PFSK-1 (cell line): ENCODE measurements around the gene ST7.

Experiments used
- FOXP2 ChIP-seq: optimal IDR thresholded peaks from 2 replicates; pipeline ENCODE3; 2011; ENCODE audit warnings: borderline replicate concordance, control low read depth, inconsistent platforms; ENCODE audit not compliant: insufficient read depth; ENCODE audit errors: extremely low read length, extremely low read depth
- POLR2AphosphoS5 ChIP-seq: IDR thresholded peaks from 2 replicates; pipeline ENCODE4 v1.6.1; 2012; ENCODE audit warnings: low read depth, mild to moderate bottlenecking, control low read depth, low read length, moderate library complexity
- SIN3A ChIP-seq: IDR thresholded peaks from 2 replicates; pipeline ENCODE4 v1.6.1; 2012; ENCODE audit warnings: mild to moderate bottlenecking, low read length, moderate library complexity, borderline replicate concordance; ENCODE audit not compliant: insufficient read depth
- TAF1 ChIP-seq: IDR thresholded peaks from 2 replicates; pipeline ENCODE4 v1.6.1; 2012; ENCODE audit warnings: low read length, control low read depth, borderline replicate concordance; ENCODE audit not compliant: insufficient read depth
- TF ChIP-seq, protein P1 (sequence below), 2 experiments: IDR thresholded peaks; 2 replicates each; pipeline versions ENCODE4 v1.6.1 to v1.8.0; 2011 to 2012; ENCODE audit warnings: low read depth in 2 of 2, low read length in 2 of 2, control low read depth in 1 of 2, inconsistent platforms in 1 of 2, mild to moderate bottlenecking in 1 of 2, moderate library complexity in 1 of 2; ENCODE audit not compliant: insufficient read depth in 1 of 2

ST7 gene

DNA sequence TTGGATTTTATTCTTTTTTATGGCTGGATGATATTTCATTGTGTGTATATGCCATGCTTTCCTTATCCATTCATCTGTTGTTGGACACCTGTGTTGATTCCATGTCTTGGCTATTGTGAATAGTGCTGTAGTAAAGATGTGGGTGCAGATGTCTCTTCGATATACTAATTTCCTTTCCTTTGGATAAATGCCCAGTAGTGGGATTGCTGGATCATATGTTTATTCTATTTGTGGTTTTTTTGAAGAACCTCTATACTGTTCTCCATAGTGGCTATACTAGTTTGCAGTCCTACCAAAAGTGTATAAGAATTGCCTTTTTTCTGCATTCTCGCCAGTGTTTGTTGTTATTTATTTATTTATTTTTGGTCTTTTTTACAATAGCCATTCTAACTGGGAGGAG, 209.8 kb downstream of the ST7 start:
- TF ChIP-seq SIN3A: no peak
- TF ChIP-seq POLR2AphosphoS5: no peak
- TF ChIP-seq TAF1: no peak
- TF ChIP-seq FOXP2: no peak
- TF ChIP-seq, protein P1, sequence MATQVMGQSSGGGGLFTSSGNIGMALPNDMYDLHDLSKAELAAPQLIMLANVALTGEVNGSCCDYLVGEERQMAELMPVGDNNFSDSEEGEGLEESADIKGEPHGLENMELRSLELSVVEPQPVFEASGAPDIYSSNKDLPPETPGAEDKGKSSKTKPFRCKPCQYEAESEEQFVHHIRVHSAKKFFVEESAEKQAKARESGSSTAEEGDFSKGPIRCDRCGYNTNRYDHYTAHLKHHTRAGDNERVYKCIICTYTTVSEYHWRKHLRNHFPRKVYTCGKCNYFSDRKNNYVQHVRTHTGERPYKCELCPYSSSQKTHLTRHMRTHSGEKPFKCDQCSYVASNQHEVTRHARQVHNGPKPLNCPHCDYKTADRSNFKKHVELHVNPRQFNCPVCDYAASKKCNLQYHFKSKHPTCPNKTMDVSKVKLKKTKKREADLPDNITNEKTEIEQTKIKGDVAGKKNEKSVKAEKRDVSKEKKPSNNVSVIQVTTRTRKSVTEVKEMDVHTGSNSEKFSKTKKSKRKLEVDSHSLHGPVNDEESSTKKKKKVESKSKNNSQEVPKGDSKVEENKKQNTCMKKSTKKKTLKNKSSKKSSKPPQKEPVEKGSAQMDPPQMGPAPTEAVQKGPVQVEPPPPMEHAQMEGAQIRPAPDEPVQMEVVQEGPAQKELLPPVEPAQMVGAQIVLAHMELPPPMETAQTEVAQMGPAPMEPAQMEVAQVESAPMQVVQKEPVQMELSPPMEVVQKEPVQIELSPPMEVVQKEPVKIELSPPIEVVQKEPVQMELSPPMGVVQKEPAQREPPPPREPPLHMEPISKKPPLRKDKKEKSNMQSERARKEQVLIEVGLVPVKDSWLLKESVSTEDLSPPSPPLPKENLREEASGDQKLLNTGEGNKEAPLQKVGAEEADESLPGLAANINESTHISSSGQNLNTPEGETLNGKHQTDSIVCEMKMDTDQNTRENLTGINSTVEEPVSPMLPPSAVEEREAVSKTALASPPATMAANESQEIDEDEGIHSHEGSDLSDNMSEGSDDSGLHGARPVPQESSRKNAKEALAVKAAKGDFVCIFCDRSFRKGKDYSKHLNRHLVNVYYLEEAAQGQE (IDR thresholded peaks at IDR 0.05; ENCODE audit: insufficient read depth in 1 of 2, low read depth in 2 of 2, low read length in 2 of 2): no peak

DNA sequence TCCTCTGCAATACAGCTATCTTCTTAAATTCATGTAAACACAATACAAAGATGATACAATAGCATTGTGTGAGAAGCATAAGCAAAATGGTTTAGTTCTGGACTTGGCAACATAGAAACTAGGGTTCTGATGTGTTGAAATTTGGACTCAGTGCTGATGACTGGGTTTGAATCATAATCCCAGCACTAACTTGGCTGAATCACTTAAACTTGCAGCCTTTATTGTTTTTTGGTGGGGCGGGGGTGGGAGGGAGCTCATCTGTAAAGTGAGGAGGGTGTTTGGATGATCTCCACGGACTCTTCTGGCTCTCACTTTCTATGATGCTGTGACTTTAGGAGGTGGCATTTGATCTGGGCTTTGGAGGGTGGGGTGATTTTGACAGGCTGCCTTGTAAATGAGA, 211.3 kb downstream of the ST7 start:
- TF ChIP-seq TAF1 (no peak), FOXP2 (no peak), POLR2AphosphoS5 (no peak), SIN3A (no peak)
- TF ChIP-seq, protein P1 (IDR thresholded peaks at IDR 0.05; ENCODE audit: insufficient read depth in 1 of 2, low read depth in 2 of 2, low read length in 2 of 2): no peak

DNA sequence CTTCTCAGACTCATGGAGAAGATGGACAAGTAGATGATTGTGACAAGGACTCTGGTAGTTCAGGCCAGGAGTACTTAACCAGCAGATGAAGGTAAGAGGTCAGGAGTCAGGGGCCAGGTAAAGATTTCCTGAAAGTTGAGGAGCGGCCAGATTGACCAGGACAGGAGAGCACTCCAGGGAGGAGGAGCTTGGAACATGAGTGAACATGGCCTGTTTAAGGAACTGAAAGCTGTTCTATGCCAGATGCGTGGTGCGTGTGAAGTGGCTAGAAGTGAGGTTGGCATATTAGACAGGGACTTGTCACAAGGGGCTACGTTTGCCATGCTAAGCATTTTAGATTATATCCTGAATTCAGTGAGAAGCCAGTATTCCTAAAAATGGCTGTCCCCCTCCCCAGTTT, 212.4 kb downstream of the ST7 start:
- TF ChIP-seq SIN3A: no peak
- TF ChIP-seq, protein P1 (IDR thresholded peaks at IDR 0.05; ENCODE audit: insufficient read depth in 1 of 2, low read depth in 2 of 2, low read length in 2 of 2): no peak
- no peak for TF ChIP-seq TAF1
- no peak for TF ChIP-seq POLR2AphosphoS5
- no peak for TF ChIP-seq FOXP2

DNA sequence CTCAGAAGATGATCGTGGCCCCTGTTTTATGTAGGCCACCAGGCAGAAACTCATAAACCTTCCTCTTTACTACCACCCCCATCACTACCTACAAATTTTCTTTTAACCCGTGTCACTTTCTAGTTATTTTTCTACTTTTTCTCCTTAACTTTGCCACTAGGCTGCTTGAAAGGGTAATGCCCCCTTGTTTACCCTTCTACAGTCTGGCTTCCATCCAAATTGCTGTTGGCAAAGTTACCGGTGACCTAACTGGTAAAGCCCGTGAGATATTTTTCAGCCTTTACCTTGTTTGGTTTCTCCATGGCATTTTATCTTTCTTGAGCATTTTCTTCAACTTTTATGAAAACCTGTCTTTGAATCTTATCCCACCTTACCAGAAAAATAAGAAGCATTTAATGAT, 216.6 kb downstream of the ST7 start:
- TF ChIP-seq SIN3A (no peak), TAF1 (no peak), POLR2AphosphoS5 (no peak), FOXP2 (no peak)
- TF ChIP-seq, protein P1 (IDR thresholded peaks at IDR 0.05; ENCODE audit: insufficient read depth in 1 of 2, low read depth in 2 of 2, low read length in 2 of 2): no peak

DNA sequence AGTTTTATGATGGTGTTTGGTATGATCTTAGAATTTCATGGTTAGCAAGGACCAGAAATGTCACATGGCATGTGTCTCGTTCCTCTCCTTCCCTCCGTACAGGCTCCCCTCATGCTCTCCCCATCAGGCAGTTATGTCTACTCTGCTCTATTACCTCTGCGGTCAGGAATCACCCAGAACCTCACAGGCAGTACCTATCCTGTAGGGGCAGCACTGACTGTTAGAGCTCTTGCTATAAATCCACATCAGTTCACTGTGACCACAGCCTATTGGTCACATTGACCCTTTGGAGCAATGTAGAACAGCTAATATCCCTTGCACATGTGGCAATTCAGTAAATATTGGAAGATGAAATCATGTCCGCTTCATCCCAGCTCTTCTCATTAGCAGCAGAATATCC, 217.8 kb downstream of the ST7 start:
- TF ChIP-seq POLR2AphosphoS5 (no peak), SIN3A (no peak), TAF1 (no peak), FOXP2 (no peak)
- TF ChIP-seq, protein P1 (IDR thresholded peaks at IDR 0.05; ENCODE audit: insufficient read depth in 1 of 2, low read depth in 2 of 2, low read length in 2 of 2): no peak
